IMR-90 (cell line): ENCODE data around the gene CPNE9.

Experiments
- CEBPB ChIP-seq: IDR thresholded peaks from 2 replicates; pipeline ENCODE4 v1.6.1; 2012; ENCODE audit warnings: low read depth, low read length, improper control_type of control experiment
- CTCF ChIP-seq: conservative IDR thresholded peaks from 2 replicates; pipeline ENCODE4 v1.5.1; 2012; ENCODE audit warnings: mild to moderate bottlenecking, low read depth, low read length, improper control_type of control experiment
- MXI1 ChIP-seq: IDR thresholded peaks from 2 replicates; pipeline ENCODE4 v1.6.1; 2012; ENCODE audit warnings: low read depth, mild to moderate bottlenecking, low read length, moderate library complexity, borderline replicate concordance
- POLR2A ChIP-seq: IDR thresholded peaks from 2 replicates; pipeline ENCODE4 v1.6.1; 2012; ENCODE audit warnings: mild to moderate bottlenecking, low read depth, low read length
- RAD21 ChIP-seq: IDR thresholded peaks from 2 replicates; pipeline ENCODE4 v1.6.1; 2012; ENCODE audit warnings: low read length, improper control_type of control experiment
- RFX5 ChIP-seq: IDR thresholded peaks from 2 replicates; pipeline ENCODE4 v1.8.0; 2012; ENCODE audit warnings: low read depth, mild to moderate bottlenecking, low read length, moderate library complexity
- TF ChIP-seq, protein P1 (sequence below): fragments of 150-350 bp; IDR thresholded peaks from 2 replicates; pipeline ENCODE4 v1.6.1; 2017; ENCODE audit warnings: mild to moderate bottlenecking, antibody characterized with exemption, low read length, low read depth

- TF ChIP-seq CTCF (no peak), MXI1 (peak; percentile 93), POLR2A (no peak), CEBPB (no peak), RAD21 (no peak), RFX5 (no peak)
- TF ChIP-seq, protein P1, sequence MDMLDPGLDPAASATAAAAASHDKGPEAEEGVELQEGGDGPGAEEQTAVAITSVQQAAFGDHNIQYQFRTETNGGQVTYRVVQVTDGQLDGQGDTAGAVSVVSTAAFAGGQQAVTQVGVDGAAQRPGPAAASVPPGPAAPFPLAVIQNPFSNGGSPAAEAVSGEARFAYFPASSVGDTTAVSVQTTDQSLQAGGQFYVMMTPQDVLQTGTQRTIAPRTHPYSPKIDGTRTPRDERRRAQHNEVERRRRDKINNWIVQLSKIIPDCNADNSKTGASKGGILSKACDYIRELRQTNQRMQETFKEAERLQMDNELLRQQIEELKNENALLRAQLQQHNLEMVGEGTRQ: no peak
Observed at GRCh38 chr3:9704347-9705322, 1.0 kb downstream of the CPNE9 start.
